Inflammatory macrophage treated with lipopolysaccharide for 1 hour (primary cell): ENCODE data around the gene MUC4.
"Not testable (repeated sequence)": the region's sequence is repeated elsewhere in the genome, so short reads cannot be mapped to it uniquely, and the experiment has no call there.

Experiments used
- DNase-seq, 2 donors: peaks; one replicate each; pipeline ENCODE4 v3.0.0-alpha.2; 2020 to 2022

Gene MUC4

GRCh38 chr3:195760345-195761122, 51.2 kb downstream of the MUC4 start:
- DNase-seq, result no peak

GRCh38 chr3:195758721-195759353, 52.9 kb downstream of the MUC4 start:
- DNase-seq, result peak in 1 of 2 donors; percentile 2

DNA sequence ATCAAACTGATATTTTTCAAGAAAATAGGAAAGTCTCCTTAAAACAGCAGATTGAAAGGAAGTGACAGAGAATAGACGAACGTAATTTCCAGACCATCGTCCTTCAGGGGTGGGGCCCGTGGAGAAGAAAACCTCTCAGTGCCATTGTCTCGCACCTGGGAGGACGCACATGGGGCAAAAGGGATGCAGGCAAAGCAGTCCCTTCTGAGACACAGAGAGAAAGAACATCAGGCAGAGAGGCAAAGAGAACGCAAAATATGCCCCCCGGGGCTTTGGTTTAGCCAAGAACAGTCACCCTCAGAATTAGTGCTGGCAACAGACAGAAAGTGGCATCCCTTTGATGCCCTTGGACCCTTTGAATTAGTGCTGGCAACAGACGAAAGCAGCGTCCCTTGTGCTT, 53.9 kb downstream of the MUC4 start:
- no peak for DNase-seq

DNA sequence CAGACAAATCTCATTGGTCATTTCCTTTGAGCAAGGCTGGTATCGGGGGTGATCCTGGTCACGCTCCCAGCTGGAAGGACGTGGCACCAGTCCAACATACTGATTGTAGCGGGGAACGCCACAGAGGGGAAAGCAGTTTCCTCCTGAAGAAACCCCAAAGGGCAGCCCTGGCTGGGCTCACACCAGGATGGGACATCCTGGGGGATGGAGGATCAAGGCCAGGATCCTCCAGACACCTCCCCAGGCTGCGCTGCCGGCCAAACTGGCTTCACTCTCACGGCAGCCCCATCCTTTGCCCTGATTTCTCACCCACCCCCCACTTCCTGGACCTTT, 54.3 kb downstream of the MUC4 start:
- DNase-seq, result no peak

GRCh38 chr3:195755791-195756676, 55.7 kb downstream of the MUC4 start:
- DNase-seq, result no peak

DNA sequence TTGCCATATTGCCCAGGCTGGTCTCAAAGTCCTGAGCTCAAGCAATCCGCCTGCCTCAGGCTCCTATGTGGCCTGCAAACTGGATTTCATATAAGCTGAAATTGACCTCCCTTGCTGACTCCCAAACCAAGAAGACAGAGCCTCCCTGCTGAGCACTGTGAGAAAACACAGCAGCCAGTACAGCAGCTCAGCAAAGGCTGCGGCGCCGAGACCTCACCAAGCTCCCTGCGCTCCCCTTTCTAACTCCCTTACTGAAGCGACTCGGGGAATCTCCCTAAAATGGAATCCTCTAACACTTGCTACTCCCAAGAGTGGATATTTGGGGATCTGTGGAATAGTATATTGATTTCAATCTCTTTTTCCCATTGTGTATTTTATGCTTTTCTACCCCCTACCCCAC, 56.3 kb downstream of the MUC4 start:
- no peak for DNase-seq

- no peak for DNase-seq
These were observed 56.8 kb downstream of the MUC4 start for GRCh38 chr3:195754906-195755305.

DNA sequence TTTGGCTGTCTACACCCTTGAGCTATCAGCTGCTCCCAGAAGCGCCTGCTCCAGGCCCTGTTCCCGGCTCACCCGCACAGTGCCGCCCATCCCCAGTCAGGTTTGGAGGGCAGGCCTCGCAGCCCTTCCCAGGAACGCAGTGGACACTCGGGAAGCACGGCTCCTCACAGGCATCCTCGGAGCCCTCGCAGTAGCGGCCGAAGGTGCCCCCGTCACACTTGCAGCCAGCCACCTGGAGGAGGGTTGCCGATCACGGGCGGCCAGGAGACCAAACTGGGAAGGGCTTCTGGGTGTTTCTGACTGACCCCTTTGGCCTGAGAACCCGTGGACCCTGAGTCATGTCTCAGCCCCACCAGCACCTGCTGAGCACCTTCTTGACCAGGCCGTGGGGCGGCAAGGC, 57.6 kb downstream of the MUC4 start:
- no peak for DNase-seq

GRCh38 chr3:195753581-195753980, 58.1 kb downstream of the MUC4 start:
- no peak for DNase-seq

DNA sequence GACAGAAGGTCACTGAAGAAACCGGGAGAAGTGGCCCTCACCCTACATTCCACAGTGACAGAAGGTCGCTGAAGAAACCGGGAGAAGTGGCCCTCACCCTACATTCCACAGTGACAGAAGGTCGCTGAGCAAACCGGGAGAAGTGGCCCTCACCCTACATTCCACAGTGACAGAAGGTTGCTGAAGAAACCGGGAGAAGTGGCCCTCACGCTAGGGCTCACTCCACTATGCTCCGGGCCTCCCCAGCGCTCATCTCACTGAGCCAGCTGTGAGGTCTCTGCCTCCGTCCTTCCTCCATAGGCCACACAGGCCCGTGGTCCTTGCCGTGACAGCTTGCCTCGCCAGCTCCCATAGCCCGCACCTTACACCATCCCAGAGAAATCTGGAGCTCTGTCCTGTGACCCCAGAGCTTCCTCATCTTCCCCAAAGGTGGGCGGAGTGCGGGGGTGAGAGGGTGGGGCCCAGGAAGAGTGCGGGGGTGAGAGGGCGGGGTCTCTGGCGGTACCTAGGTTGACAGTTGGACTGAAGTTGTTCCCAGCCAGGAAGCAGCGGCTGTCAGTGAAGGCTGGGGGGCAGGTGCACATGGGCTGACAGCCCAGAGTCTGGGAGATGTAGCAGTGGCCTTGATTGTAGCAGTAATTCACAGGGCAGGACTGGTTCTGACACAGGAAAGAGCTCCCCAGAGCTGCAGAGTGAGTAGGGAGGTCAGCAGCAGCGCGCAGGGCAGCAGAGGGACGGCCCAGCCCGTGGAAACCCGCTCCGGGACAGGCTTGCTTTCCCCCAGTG, 59.0 kb downstream of the MUC4 start:
- peak in 1 of 2 donors; percentile 38 for DNase-seq

- peak; percentile 36 to 45 for DNase-seq
These were observed 59.7 kb downstream of the MUC4 start for GRCh38 chr3:195752066-195752465.

- DNase-seq, result no peak
These were observed 60.2 kb downstream of the MUC4 start for GRCh38 chr3:195751560-195751959.

DNA sequence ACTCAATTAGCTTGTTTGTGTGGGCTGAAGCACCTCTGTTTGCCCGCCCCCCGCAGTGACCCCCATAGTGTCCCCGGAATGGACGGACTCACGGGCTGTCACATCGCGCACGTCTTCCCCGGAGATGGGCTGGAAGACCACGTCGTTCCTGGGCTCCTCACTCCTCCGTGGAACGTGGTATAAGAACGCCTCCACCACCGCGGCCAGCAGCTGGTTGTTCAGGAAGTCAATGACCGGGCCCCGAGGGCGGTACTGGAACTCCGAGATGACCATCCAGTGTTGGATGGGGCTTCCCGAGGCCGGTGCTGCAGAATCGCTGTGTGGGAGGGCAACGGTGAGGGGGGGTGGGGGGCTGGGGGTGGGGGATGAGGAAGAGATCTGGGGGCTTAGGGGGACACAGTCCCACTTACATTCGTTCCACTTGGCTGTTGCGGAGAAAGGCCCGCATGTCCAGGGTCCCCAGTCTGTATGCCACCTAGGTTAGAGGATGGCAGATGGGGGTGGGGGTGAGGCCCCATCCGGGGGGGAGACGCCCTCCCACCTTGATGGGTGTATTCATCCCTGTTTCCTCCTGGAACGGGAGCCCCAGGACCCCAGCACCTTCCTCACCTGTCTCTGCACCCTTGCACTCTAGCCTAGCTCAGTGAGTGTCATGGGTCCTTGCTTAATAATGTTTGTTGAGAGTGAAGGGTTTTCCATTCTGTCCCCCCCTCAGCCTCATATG, 60.8 kb downstream of the MUC4 start:
- DNase-seq, result no peak

- not testable (repeated sequence) for DNase-seq
These were observed 62.6 kb downstream of the MUC4 start for GRCh38 chr3:195749101-195749500.

DNA sequence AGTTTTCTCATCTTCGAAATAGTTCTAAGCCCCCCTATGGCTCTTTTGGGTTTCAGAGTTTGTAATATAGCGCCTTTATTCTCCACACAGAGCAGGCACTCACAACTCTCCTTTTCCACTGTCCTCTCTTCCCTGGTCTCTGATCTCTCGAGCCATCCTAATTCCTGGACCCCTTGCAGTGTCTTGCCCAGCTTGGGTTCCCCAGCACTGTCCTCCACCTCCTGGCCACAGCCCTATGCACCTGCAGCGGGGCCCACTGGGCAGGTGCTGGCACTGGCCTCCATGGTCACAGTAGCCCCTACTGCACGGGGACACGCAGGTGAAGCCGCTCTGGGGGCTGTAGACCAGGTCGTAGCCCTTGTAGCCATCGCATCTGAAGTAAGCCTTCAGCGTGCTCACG, 63.1 kb downstream of the MUC4 start:
- DNase-seq, result no peak

GRCh38 chr3:195746751-195747150, 65.0 kb downstream of the MUC4 start:
- no peak for DNase-seq

- no peak for DNase-seq
These were observed 65.4 kb downstream of the MUC4 start for GRCh38 chr3:195746346-195746745.

- no peak for DNase-seq
These were observed 67.3 kb downstream of the MUC4 start for GRCh38 chr3:195744437-195744836.

DNA sequence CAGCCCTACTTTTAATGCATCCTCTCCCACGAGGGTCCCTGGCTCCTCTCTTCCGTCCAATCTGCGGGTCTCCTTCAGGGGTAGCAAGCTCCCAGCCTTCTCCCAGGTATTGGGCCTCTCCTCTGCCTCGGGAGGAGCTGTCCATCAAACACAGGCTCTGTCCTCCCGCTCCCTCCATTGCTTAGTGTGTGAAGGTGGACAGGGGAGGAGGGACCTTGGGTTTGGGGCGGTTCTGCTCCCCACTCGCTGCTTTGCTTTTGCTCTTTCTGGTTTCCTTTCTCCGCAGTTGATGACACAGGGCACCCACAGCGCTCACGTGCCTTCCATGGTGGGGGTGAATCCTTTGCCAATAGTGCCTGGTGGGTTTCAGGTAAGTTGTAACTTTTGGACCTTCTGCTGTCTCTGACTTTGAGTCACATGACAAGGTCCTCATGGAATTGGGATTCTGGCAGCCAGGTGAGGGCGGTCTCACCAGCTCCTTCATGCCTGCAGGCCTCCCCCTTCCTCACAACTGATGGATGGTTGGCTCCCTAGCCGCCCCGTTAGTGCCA, 72.1 kb downstream of the MUC4 start:
- DNase-seq, result no peak

DNA sequence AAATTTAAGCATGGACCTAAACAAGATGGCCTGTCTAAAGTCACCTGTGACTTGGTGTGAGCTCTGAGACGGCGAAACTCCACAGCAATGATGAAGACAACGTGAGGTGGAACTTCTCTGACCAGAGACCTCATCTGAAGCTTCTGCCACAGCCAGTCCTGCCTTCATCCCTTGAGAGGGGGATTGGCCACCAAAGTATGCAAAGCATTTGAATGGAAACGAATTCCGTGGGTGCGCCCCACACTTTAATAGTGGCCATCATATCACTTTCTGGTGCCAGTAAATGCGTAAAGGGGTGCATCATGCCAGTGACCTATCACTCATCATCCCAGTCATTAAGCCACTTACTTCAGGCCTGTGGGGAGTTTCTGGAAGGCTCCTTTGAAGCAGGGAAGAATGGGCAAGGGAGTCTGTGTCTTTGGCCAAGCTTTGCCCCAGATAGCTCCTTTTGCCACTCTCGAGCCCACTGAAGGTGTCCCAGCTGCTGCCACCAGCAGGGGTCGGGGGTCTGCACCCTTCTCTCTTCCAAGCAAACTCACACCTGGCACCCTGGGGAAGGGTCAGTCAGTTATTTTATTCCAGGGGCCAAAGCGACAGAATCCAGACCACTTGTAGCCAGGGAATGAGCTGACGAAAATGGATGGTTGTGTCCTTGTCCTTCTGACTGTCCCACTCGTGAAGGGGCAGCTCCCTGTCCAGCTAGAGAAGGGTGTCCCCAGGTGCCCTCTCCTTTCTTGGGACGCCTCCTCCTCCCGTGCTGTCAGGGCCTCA, 73.3 kb downstream of the MUC4 start:
- no peak for DNase-seq

DNA sequence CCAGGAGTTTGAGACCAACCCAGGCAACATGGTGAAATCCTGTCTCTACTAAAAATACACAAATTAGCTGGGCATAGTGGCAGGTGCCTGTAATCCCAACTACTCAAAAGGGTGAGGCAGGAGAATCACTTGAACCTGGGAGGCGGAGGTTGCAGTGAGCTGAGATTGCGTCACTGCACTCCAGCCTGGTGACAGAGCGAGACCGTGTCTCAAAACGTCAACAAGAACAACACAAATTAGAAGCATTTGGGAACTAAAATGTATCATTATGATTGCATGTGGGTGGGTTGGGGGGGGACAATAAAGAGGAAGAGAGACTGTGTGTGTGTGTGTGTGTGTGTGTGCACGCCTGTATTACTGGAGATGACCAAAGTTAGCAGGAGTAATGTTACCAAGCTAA, 73.9 kb downstream of the MUC4 start:
- peak; percentile 49 to 54 for DNase-seq
